GM12878 (cell line): ENCODE measurements around the gene RNF13. TPM values are rescaled to one million over a fixed set of nuclear protein-coding genes. Genes with fewer than 3 reads are reported as not detected.

Experiments
- ATAC-seq: fragments of 200-7000 bp; cut with Tn5 transposase; 3 replicates; pipeline ENCODE4 v1.9.1; 2020; ENCODE audit warnings: mild to moderate bottlenecking, moderate library complexity
- BruUV-seq: library from RNA; stranded (reverse); fragments of 400-500 nt; replicated peaks from 2 replicates; lab custom pipeline; 2021; lab: Mats Ljungman, UMichigan
- CTCF ChIA-PET: fragments of 300-600 bp; sonication (Branson Sonifier 250); formaldehyde crosslinking; extraction: SDS; loops from one replicate; lab custom pipeline; 2021; ENCODE audit warnings: inconsistent platforms; lab: Yijun Ruan, JAX
- POLR2A ChIA-PET: fragments of 350-600 bp; formaldehyde crosslinking; extraction: SDS; loops from one replicate; lab custom pipeline; 2021; ENCODE audit warnings: inconsistent platforms; lab: Charles Lee
- RAD21 ChIA-PET: fragments of 300-600 bp; sonication (Branson Sonifier 250); formaldehyde crosslinking; loops from one replicate; lab custom pipeline; 2023; ENCODE audit warnings: antibody characterized with exemption; ENCODE audit not compliant: unreplicated experiment; lab: Charles Lee
- SMC1A ChIA-PET: fragments of 300-600 bp; sonication (Branson Sonifier 250); formaldehyde crosslinking; loops from one replicate; lab custom pipeline; 2023; ENCODE audit not compliant: unreplicated experiment, uncharacterized antibody; lab: Charles Lee
- DNase-seq: peaks from one replicate; pipeline ENCODE4 v3.0.0-alpha.2; 2011; ENCODE audit warnings: low read depth, low spot score
- FAIRE-seq: peaks from 3 replicates; lab custom pipeline; 2011; peaks lifted over from hg19 to GRCh38; lab: Jason Lieb, UNC
- H2AFZ ChIP-seq: 2 replicates; pipeline ENCODE4 v1.6.0; 2011; ENCODE audit warnings: low read depth, low read length, control low read depth; ENCODE audit not compliant: control insufficient read depth
- H3K27ac ChIP-seq: 2 replicates; pipeline ENCODE4 v1.5.1; 2011; ENCODE audit warnings: control low read depth; ENCODE audit not compliant: control insufficient read depth, insufficient read depth
- H3K27me3 ChIP-seq, 2 experiments: replicated peaks in 1 of 2; 2 replicates each; pipeline versions ENCODE4 v1.6.0 to v1.6.1; 2011; ENCODE audit warnings: low read length in 1 of 2; ENCODE audit not compliant: control insufficient read depth in 2 of 2, insufficient read depth in 2 of 2
- H3K36me3 ChIP-seq, 2 experiments: 2 replicates each; pipeline ENCODE4 v1.5.1; 2011; ENCODE audit warnings: low read length in 1 of 2; ENCODE audit not compliant: control insufficient read depth in 2 of 2, insufficient read depth in 2 of 2
- H3K4me1 ChIP-seq: 2 replicates; pipeline ENCODE4 v1.6.1; 2011; ENCODE audit warnings: mild to moderate bottlenecking, low read length, moderate library complexity, mixed read lengths; ENCODE audit not compliant: control insufficient read depth, insufficient read depth
- H3K4me2 ChIP-seq: 2 replicates; pipeline ENCODE4 v1.6.0; 2011; ENCODE audit warnings: control low read depth; ENCODE audit not compliant: control insufficient read depth, insufficient read depth
- H3K4me3 ChIP-seq: fragments of 200-600 bp; sonication (generic); 2 replicates; pipeline ENCODE4 v1.5.1; 2016
- H3K79me2 ChIP-seq: 2 replicates; pipeline ENCODE4 v1.6.0; 2011; ENCODE audit warnings: low read length; ENCODE audit not compliant: control insufficient read depth, insufficient read depth
- H3K9ac ChIP-seq: 2 replicates; pipeline ENCODE4 v1.8.0; 2011; ENCODE audit warnings: low read length, control low read depth, mixed read lengths; ENCODE audit not compliant: control insufficient read depth, insufficient read depth
- H3K9me3 ChIP-seq: replicated peaks from 3 replicates; pipeline ENCODE4 v1.5.1; 2011; ENCODE audit warnings: mild to moderate bottlenecking, low read length; ENCODE audit not compliant: control insufficient read depth, insufficient read depth
- H4K20me1 ChIP-seq: 2 replicates; pipeline ENCODE4 v1.6.0; 2011; ENCODE audit not compliant: control insufficient read depth, insufficient read depth
- BHLHE40 ChIP-seq, 2 experiments: fragments of 450-650 bp in 1 of 2; IDR thresholded peaks; 2 replicates each; pipeline ENCODE4 v1.6.1; 2011 to 2017; ENCODE audit warnings: low read depth in 2 of 2, borderline replicate concordance in 1 of 2, improper control_type of control experiment in 1 of 2, low read length in 1 of 2, mild to moderate bottlenecking in 1 of 2
- CHD1 ChIP-seq: IDR thresholded peaks from 2 replicates; pipeline ENCODE4 v1.6.1; 2012; ENCODE audit warnings: low read depth, low read length, improper control_type of control experiment
- EGR1 ChIP-seq, 2 experiments: IDR thresholded peaks; 1 replicate in 1 of 2; 2 replicates in 1 of 2; pipeline ENCODE4 v1.6.1; 2011 to 2012; ENCODE audit warnings: low read depth in 2 of 2, low read length in 2 of 2, borderline replicate concordance in 1 of 2, mild to moderate bottlenecking in 1 of 2, moderate library complexity in 1 of 2
- ESRRA ChIP-seq: IDR thresholded peaks from 2 replicates; pipeline ENCODE4 v1.6.1; 2012; ENCODE audit warnings: mild to moderate bottlenecking, low read length, improper control_type of control experiment
- JUND ChIP-seq: IDR thresholded peaks from 2 replicates; pipeline ENCODE4 v1.6.1; 2012; ENCODE audit warnings: low read depth, mild to moderate bottlenecking, low read length, improper control_type of control experiment, moderate library complexity
- MTA3 ChIP-seq: IDR thresholded peaks from 2 replicates; pipeline ENCODE4 v1.6.1; 2012; ENCODE audit warnings: low read length, inconsistent platforms, borderline replicate concordance
- PAX8 ChIP-seq: fragments of 450-650 bp; IDR thresholded peaks from 2 replicates; pipeline ENCODE4 v1.6.1; 2017; ENCODE audit warnings: mild to moderate bottlenecking, moderate library complexity
- SIX5 ChIP-seq: IDR thresholded peaks from 2 replicates; pipeline ENCODE4 v1.6.1; 2011; ENCODE audit warnings: mild to moderate bottlenecking, low read depth, low read length, moderate library complexity; ENCODE audit not compliant: severe bottlenecking
- ZNF207 ChIP-seq: fragments of 450-650 bp; IDR thresholded peaks from 2 replicates; pipeline ENCODE4 v1.6.1; 2014; ENCODE audit warnings: antibody characterized with exemption, mild to moderate bottlenecking, borderline replicate concordance
- in situ Hi-C: fragments of 300-500 bp; cut with MboI; formaldehyde crosslinking; loops from 9 replicates; pipeline ENCODE4 v1.14.3; 2018; ENCODE audit warnings: mixed read lengths
- intact Hi-C: fragments of 100-400 bp; cut with micrococcal nuclease; formaldehyde crosslinking; loops from one replicate; pipeline ENCODE4 v1.14.2; 2022; ENCODE audit not compliant: unreplicated experiment
- polyA plus RNA-seq, 11 experiments: library from polyadenylated mRNA; depleted of rRNA in 4 of 11; unstranded in 6 of 11; stranded (reverse) in 5 of 11; fragments of >200 nt; fragmentation: Nextera tagmentation in 4 of 11; fragmentation: Illumina TruSeq in 1 of 11; extraction: Ambion mirVana in 4 of 11; extraction: Trizol in 1 of 11; gene quantifications; 1 replicate in 1 of 11; 2 replicates in 10 of 11; pipeline versions ENCODE4 v1.2.1 to v1.2.3, GENCODE V29; 2011 to 2016; ENCODE audit warnings: inconsistent platforms in 2 of 11, missing spikeins in 2 of 11, low read depth in 1 of 11
- total RNA-seq, 4 experiments: library from RNA; depleted of rRNA in 3 of 4; stranded (reverse); fragments of >200 nt in 3 of 4; fragmentation: Illumina TruSeq in 1 of 4; extraction: Trizol in 1 of 4; gene quantifications; 2 replicates each; pipeline versions ENCODE4 v1.2.1 to v1.2.3, GENCODE V29; 2013 to 2021
- TF ChIP-seq, protein P1 (sequence below): fragments of 450-650 bp; IDR thresholded peaks from 2 replicates; pipeline ENCODE4 v1.6.1; 2017; ENCODE audit warnings: antibody characterized with exemption, mild to moderate bottlenecking, moderate library complexity
- TF ChIP-seq, protein P2 (sequence below): IDR thresholded peaks from 2 replicates; pipeline ENCODE4 v1.6.1; 2012; ENCODE audit warnings: mild to moderate bottlenecking, low read depth, low read length

Gene RNF13
- total and polyA plus RNA-seq, 10 of the 15 experiments (the other 5 are each of a cell fraction or from before 2014, with no cell fraction given) = 18.9 to 73.4 (median 36.7) TPM

DNA sequence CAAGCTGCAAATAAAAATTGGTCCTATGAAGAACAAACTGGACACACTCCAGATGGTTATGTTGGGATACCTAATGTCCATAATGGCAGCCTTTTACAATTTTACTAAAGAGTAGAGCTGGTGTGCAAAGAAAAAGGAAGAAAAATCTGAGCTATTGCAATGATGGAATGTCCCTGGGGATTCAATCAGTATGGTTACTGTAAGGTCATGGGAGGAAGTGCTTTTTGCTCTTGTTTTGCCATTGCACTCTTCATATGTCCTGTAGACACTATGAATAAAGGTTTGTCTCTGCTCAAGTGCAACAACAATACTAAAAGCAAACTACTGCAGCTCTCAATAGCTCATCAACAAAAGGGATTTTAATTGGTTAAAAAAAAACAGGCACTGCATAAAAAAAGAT is 152.3 kb downstream of the RNF13 start:
- Histone ChIP-seq H3K27me3 (no peaks in the 10 kb centered on the region), H2AFZ (no peak overlapping the region), H3K9me3 (no peaks in the 10 kb centered on the region), H3K36me3 (no peaks in the 10 kb centered on the region), H4K20me1 (no peaks in the 10 kb centered on the region), H3K4me3 (no peak overlapping the region)
- intact Hi-C loops = loop anchor here (10.0 kb wide), 1 partner anchor 530 kb away; no protein-coding TSS in a partner anchor
- BruUV-seq = no TSS peak
- SMC1A ChIA-PET = interaction anchor here (0.7 to 5.7 kb wide), 10 partner anchors 9 to 255 kb away, joined by 3 to 90 read pairs (median 4); no protein-coding TSS in a partner anchor
- ATAC-seq = no peak
- TF ChIP-seq ESRRA (no peak), SIX5 (no peak), CHD1 (no peak), ZNF207 (no peak), PAX8 (no peak), EGR1 (IDR thresholded peaks at IDR 0.05; ENCODE audit: borderline replicate concordance in 1 of 2, low read depth in 2 of 2, low read length in 2 of 2) (no peak), JUND (no peak), BHLHE40 (IDR thresholded peaks at IDR 0.05; ENCODE audit: borderline replicate concordance in 1 of 2, low read depth in 2 of 2, low read length in 1 of 2) (no peak), MTA3 (no peak)
- TF ChIP-seq, protein P1, sequence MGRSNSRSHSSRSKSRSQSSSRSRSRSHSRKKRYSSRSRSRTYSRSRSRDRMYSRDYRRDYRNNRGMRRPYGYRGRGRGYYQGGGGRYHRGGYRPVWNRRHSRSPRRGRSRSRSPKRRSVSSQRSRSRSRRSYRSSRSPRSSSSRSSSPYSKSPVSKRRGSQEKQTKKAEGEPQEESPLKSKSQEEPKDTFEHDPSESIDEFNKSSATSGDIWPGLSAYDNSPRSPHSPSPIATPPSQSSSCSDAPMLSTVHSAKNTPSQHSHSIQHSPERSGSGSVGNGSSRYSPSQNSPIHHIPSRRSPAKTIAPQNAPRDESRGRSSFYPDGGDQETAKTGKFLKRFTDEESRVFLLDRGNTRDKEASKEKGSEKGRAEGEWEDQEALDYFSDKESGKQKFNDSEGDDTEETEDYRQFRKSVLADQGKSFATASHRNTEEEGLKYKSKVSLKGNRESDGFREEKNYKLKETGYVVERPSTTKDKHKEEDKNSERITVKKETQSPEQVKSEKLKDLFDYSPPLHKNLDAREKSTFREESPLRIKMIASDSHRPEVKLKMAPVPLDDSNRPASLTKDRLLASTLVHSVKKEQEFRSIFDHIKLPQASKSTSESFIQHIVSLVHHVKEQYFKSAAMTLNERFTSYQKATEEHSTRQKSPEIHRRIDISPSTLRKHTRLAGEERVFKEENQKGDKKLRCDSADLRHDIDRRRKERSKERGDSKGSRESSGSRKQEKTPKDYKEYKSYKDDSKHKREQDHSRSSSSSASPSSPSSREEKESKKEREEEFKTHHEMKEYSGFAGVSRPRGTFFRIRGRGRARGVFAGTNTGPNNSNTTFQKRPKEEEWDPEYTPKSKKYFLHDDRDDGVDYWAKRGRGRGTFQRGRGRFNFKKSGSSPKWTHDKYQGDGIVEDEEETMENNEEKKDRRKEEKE = no peak
- TF ChIP-seq, protein P2, sequence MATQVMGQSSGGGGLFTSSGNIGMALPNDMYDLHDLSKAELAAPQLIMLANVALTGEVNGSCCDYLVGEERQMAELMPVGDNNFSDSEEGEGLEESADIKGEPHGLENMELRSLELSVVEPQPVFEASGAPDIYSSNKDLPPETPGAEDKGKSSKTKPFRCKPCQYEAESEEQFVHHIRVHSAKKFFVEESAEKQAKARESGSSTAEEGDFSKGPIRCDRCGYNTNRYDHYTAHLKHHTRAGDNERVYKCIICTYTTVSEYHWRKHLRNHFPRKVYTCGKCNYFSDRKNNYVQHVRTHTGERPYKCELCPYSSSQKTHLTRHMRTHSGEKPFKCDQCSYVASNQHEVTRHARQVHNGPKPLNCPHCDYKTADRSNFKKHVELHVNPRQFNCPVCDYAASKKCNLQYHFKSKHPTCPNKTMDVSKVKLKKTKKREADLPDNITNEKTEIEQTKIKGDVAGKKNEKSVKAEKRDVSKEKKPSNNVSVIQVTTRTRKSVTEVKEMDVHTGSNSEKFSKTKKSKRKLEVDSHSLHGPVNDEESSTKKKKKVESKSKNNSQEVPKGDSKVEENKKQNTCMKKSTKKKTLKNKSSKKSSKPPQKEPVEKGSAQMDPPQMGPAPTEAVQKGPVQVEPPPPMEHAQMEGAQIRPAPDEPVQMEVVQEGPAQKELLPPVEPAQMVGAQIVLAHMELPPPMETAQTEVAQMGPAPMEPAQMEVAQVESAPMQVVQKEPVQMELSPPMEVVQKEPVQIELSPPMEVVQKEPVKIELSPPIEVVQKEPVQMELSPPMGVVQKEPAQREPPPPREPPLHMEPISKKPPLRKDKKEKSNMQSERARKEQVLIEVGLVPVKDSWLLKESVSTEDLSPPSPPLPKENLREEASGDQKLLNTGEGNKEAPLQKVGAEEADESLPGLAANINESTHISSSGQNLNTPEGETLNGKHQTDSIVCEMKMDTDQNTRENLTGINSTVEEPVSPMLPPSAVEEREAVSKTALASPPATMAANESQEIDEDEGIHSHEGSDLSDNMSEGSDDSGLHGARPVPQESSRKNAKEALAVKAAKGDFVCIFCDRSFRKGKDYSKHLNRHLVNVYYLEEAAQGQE = no peak
- TF ChIP-seq, all 136 proteins: peak for 0
- CTCF ChIA-PET = interaction anchor here (0.7 to 8.0 kb wide), 10 partner anchors 9 to 253 kb away, joined by 3 to 128 read pairs (median 23); no protein-coding TSS in a partner anchor
- H3K9ac ChIP-seq = no peak overlapping the region
- POLR2A ChIA-PET = no interaction called here
- FAIRE-seq (no peak), DNase-seq (no peak)
- in situ Hi-C loops = loop anchor here (5.0 to 25.0 kb wide), 3 partner anchors 217 to 547 kb away; no protein-coding TSS in a partner anchor
- H3K4me1 ChIP-seq = no peaks in the 10 kb centered on the region
- RAD21 ChIA-PET = interaction anchor here (1.8 to 9.3 kb wide), 4 partner anchors 29 to 255 kb away, joined by 5 to 111 read pairs (median 12); no protein-coding TSS in a partner anchor
- H3K79me2 ChIP-seq = peaks cover 5% of the 10 kb centered on the region
- H3K4me2 ChIP-seq = no peak overlapping the region
- H3K27ac ChIP-seq = no peak overlapping the region
